ENCODE results near the gene THSD7B.
"Not testable (repeated sequence)": the region's sequence is repeated elsewhere in the genome, so short reads cannot be mapped to it uniquely, and the experiment has no call there.

The THSD7B gene

DNA sequence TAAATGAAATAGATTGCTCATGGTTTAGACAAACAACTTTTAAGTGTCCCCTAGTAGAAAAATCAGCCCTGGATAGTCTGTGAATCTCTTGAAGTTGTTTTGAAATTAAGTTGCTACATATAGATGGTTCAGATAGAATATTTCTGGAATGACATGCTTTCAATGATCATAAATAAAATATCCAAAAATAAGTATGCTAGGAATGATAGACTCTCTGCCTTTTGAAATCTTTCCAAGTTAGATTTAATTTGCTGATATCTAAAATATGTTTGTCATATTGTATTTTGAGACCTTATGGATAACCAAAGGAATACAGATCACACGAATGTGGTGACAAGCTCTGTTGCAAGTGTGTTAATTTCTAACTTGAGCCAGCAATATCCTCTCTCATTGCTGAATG lies 488.7 kb downstream of the THSD7B start:
- DNase-seq (ENCODE audit: low spot score): no peak

GRCh38 chr2:137255345-137255744 lies 490.0 kb downstream of the THSD7B start:
- no peak for DNase-seq (ENCODE audit: low spot score)

GRCh38 chr2:137255990-137256389 lies 490.6 kb downstream of the THSD7B start:
- DNase-seq (ENCODE audit: low spot score): no peak

DNA sequence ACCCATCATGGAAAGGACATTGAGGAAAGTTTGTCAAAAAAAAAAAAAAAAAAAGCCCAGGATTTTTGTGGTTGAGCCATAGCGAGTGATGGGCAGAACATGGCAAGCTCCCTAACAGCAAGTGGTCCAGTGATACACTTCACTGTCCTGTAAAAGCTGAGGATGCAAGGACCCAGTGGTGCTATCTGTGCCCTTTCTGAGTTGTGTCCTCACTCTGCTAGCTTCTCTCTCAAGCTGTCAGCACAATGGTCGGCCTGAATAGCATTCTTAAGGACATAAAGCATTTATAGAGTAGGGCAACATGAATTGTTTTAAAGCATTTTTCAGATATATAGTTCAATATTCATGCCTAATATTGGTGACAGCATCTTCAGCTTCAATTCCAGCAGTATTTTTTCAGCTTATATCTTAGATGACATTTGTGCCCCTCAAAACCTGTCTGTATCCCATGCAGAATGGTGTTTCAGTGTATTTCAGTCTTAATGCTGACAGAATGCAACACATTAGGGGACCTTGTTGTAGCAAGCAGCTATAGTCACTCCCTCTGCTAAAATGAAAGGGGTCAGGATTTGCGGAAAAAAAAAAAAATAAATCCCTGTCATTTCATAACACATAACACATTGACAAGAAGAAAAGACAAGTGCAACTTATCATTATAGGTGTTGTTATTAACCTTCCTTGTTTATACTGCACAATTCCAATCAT lies 496.7 kb downstream of the THSD7B start:
- DNase-seq (ENCODE audit: low spot score): no peak

GRCh38 chr2:137262594-137262993 lies 497.2 kb downstream of the THSD7B start:
- DNase-seq (ENCODE audit: low spot score): no peak

DNA sequence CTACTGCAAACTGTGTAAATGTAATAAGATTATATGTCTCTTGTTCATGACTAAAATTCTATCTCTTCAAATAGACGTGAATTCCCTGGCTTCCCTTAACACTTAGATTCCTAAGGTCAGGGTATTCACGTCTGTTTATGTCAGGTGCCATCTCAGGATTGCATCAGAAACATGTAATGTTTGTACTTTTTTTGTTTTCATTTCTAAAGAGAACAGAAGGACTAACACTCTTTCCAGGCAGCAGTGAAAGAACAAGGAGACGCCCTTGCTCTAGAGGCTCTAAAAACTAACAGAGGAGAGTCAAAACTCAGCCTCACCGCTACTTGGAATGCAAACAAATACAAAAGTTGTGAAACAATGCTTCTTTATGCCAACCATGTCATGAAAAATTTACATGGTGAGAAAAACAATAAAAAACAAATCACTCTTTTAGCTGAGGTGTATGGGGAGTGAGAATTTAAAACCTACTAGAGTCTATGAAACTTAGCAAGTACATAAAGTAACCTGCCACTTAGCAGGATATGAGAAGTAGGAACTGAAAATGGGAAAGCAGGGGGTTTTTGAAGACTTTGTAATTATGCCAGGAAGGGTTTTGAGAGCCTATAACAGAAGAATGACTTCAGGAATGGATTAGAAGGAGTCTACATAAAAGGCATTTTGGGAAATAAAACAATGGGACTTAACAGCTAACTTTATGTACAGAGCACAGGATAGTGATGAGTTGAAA lies 522.7 kb downstream of the THSD7B start:
- DNase-seq (ENCODE audit: low spot score): no peak

DNA sequence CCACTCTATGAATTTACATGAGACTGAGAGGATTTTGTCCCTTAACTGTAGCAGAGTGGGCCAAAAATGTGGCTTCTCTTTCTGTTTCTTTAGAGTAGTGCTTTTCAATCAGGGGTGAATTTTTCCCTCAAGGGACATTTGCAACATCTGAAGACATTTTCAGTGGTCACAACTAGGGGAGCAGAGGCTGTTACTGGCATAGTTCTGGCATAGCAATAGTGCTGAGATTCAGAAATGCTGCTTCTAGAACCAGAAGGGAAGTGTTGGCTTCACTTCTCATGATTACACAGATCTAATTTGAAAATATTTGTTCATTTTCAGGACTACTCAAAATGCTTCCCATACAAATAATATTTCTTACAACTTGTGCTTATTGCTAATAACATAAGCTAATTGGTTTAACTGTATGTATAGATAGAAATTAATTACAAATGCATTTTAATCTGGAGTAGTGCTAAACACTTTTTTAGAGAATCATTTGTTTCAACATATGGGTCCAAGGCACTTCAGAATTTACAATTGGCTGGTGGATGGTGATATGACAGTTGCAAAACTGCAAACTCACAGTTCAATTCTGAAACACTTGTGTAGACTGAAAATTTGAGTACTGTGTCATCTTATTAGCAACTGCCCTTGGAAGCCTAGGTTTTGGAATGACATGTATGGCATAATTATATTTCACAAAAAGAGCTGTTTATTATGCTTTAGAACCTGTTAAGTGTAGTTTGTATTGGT lies 526.7 kb downstream of the THSD7B start:
- no peak for DNase-seq (ENCODE audit: low spot score)

DNA sequence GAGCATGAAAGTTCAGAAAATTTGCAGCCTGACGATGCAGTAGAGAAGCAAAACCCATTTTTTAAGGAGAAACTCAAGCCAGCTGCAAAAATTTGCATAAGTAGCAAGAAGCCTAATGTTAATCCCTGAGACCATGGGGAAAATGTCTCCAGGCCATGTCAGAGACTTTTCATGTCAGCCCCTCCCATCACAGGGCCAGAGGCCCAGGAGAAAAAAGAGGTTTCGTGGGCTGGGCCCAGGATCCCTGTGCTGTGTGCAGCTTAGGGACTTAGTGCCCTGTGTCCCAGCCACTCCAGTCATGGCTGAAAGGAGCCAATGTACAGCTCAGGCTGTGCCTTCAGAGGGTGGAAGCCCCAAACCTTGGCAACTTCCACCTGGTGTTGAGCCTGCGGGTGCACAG lies 533.0 kb downstream of the THSD7B start:
- DNase-seq (ENCODE audit: low spot score): no peak

GRCh38 chr2:137300987-137301386 lies 535.6 kb downstream of the THSD7B start:
- no peak for DNase-seq (ENCODE audit: low spot score)

- no peak for DNase-seq (ENCODE audit: low spot score)
These were observed 537.6 kb downstream of the THSD7B start for GRCh38 chr2:137302957-137303356.

GRCh38 chr2:137316075-137316474 lies 550.7 kb downstream of the THSD7B start:
- no peak for DNase-seq (ENCODE audit: low spot score)

GRCh38 chr2:137321566-137321965 lies 556.2 kb downstream of the THSD7B start:
- no peak for DNase-seq (ENCODE audit: low spot score)

- DNase-seq (ENCODE audit: low spot score): not testable (repeated sequence)
These were observed 566.2 kb downstream of the THSD7B start for GRCh38 chr2:137331562-137331961.

DNA sequence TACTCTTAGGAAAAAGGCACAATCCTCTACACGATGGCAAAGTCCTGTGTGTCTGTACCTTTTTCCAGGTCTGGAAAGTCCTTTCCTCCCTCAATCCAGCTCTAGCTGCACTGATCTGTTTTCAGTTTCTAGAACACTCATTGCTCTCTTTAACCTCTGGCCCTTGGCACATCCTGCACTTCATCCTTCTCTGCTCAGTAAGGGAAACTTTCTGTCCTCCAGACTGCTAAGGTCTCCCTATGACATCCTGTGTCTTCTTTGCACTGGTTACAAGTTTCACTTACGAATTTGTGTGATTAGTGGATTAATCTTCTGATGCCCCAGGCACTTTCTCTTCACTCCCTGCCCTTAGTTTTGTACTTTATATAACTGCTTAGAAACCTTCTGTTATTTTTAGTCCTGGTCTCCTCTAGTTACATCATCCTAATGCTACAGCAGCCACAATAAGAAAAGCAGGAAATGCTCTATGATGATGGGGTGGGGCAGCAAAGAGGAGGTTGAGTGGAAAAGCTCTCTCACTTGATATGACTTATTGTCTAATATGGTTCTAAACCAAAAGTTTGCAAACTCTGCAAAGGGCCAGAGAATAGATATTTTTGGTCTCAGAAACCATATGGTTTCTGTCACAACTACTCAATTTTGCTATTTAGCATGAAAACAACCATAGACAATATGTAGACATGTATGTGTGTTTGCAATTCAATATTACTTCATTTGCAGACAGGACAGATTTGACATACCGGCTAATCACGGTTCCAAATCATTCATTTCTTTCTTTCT lies 568.2 kb downstream of the THSD7B start:
- DNase-seq (ENCODE audit: low spot score): no peak

- DNase-seq (ENCODE audit: low spot score): no peak
These were observed 570.7 kb downstream of the THSD7B start for GRCh38 chr2:137336067-137336466.

DNA sequence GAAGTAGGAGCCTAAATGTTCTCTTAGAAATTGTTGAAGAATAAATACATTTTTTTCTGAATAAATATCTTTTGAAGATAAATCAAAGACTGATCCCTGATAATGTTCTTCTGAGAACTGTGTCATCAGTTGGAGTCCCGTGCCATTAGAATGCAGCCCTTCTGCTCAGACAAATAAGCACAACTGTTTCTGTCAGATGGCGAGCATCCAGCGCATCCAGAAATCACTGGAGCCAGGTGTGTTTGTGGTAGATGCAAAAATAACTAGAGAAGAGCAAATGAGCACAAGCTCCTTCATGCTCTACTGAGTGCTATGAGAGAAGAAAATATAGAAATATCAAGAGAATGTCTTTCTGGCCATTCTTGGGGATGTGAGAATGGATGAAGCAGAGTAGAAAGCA lies 573.7 kb downstream of the THSD7B start:
- no peak for DNase-seq (ENCODE audit: low spot score)

DNA sequence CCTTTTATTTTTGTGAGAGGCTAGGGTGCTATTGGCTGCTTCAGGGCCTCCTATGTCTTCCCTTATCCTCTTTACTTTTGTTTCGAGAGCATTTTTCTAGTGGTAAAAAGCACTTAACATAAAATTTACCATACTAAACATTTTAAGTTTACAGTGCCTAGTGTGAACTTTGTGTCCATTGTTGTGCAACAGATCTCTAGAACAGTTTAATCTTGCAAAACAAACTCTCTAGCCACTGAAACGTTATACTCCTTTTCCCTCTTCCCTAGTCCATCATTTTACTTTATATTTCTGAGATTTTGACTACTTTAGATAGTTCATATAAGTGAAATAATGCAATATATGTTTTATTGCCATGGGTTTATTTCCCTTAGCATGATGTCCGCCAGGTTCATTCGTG lies 580.6 kb downstream of the THSD7B start:
- DNase-seq (ENCODE audit: low spot score): no peak

GRCh38 chr2:137348301-137348700 lies 583.0 kb downstream of the THSD7B start:
- DNase-seq (ENCODE audit: low spot score): no peak

GRCh38 chr2:137357634-137358033 lies 592.3 kb downstream of the THSD7B start:
- DNase-seq (ENCODE audit: low spot score): no peak

DNA sequence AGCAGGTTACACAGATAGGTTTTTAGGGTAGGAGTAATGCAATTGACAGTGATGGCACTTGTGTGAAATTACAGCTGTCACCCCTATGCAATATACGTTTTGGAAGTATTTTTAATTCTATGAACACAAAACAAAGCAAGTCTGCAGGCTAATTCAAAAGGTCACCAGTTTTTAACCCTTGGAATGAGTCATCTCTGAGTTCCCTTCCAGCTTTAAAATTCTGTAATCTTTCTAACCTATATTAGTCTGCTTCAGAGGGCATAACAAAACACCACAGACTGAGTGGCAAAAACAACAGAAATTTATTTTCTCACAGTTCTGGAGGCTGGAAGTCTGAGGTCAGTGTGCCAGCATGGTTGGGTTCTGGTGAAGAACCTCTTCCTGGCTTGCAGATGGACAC lies 602.0 kb downstream of the THSD7B start:
- DNase-seq (ENCODE audit: low spot score): no peak

GRCh38 chr2:137369106-137369505 lies 603.8 kb downstream of the THSD7B start:
- DNase-seq (ENCODE audit: low spot score): no peak

DNA sequence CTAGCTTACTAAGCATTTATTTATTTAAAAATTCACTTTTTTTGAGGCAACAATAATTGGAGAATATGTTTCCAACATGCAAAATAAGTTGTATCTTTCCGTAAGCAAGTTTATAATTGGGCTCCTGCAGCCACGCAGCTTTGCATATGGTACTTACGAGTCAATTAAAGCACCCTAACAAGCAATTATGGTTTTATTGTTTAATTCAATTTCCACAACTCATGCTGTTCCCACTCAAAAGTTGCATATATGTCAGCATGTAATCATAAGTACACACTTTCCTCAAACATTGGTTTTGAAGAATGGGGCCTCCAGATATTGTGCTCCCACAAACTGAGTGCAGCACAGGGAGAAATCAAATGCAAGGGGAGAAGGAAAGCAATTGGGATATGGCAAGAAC lies 613.8 kb downstream of the THSD7B start:
- no peak for DNase-seq (ENCODE audit: low spot score)

Measured in hematopoietic multipotent progenitor cell treated with erythropoietin and hydrocortisone succinate and interleukin-3 and kit ligand, for 15 days (in vitro differentiated cells).